HG03558 (cell line): ENCODE data around the gene RBFOX2.

Experiments used
- ATAC-seq: cut with Tn5 transposase; IDR thresholded peaks from one replicate; pipeline ENCODE4 v1.9.1; 2021; ENCODE audit warnings: moderate number of reproducible peaks; ENCODE audit not compliant: unreplicated experiment; ENCODE audit errors: extremely low read depth

The RBFOX2 gene

GRCh38 chr22:35910003-35910769 lies 118.4 kb downstream of the RBFOX2 start:
- no peak for ATAC-seq

- no peak for ATAC-seq
These were observed 122.7 kb downstream of the RBFOX2 start for GRCh38 chr22:35905894-35906293.

- no peak for ATAC-seq
These were observed 123.9 kb downstream of the RBFOX2 start for GRCh38 chr22:35904752-35905151.

GRCh38 chr22:35904336-35904692 lies 124.3 kb downstream of the RBFOX2 start:
- no peak for ATAC-seq

GRCh38 chr22:35903571-35904335 lies 124.9 kb downstream of the RBFOX2 start:
- ATAC-seq, result no peak

GRCh38 chr22:35900483-35901168 lies 128.0 kb downstream of the RBFOX2 start:
- ATAC-seq, result no peak

- ATAC-seq, result no peak
These were observed 128.9 kb downstream of the RBFOX2 start for GRCh38 chr22:35899736-35900135.

- no peak for ATAC-seq
These were observed 132.4 kb downstream of the RBFOX2 start for GRCh38 chr22:35896111-35896705.

- no peak for ATAC-seq
These were observed 133.5 kb downstream of the RBFOX2 start for GRCh38 chr22:35894937-35895708.

GRCh38 chr22:35894464-35894878 lies 134.2 kb downstream of the RBFOX2 start:
- no peak for ATAC-seq

GRCh38 chr22:35893698-35894097 lies 134.9 kb downstream of the RBFOX2 start:
- no peak for ATAC-seq

GRCh38 chr22:35892192-35892591 lies 136.4 kb downstream of the RBFOX2 start:
- ATAC-seq, result no peak

- no peak for ATAC-seq
These were observed 137.2 kb downstream of the RBFOX2 start for GRCh38 chr22:35891442-35891841.

- ATAC-seq, result no peak
These were observed 139.6 kb downstream of the RBFOX2 start for GRCh38 chr22:35889071-35889470.

- no peak for ATAC-seq
These were observed 140.3 kb downstream of the RBFOX2 start for GRCh38 chr22:35888181-35888870.

GRCh38 chr22:35887296-35887875 lies 141.2 kb downstream of the RBFOX2 start:
- no peak for ATAC-seq

GRCh38 chr22:35886309-35886708 lies 142.3 kb downstream of the RBFOX2 start:
- no peak for ATAC-seq

- no peak for ATAC-seq
These were observed 144.1 kb downstream of the RBFOX2 start for GRCh38 chr22:35884529-35884928.

- ATAC-seq, result no peak
These were observed 145.5 kb downstream of the RBFOX2 start for GRCh38 chr22:35883031-35883620.
